Gastrocnemius medialis (tissue), 4 donors: ENCODE data around the gene SHLD1. TPM values are rescaled to one million over a fixed set of nuclear protein-coding genes. Genes with fewer than 3 reads are reported as not detected.

Source experiments
- ATAC-seq, 2 donors: fragments of 150-250 bp; one replicate each; pipeline ENCODE4 v1.9.1; 2016
- DNase-seq, 2 donors: peaks; one replicate each; pipeline ENCODE4 v3.0.0-alpha.2; 2019
- H3K27ac ChIP-seq, 4 donors: fragments of 200-600 bp; sonication (generic); 1 replicate in 1 of 4; 2 replicates in 3 of 4; pipeline ENCODE4 v1.5.1; 2016 to 2018; ENCODE audit warnings: mild to moderate bottlenecking in 2 of 4, moderate library complexity in 1 of 4
- H3K27me3 ChIP-seq, 3 donors: fragments of 200-600 bp; sonication (generic) in 2 of 3; 1 replicate in 1 of 3; 2 replicates in 2 of 3; pipeline versions ENCODE4 v1.5.1 to v1.6.0; 2016 to 2019; ENCODE audit warnings: mild to moderate bottlenecking in 1 of 3, moderate library complexity in 1 of 3
- H3K36me3 ChIP-seq, 2 donors: fragments of 200-600 bp; sonication (generic) in 1 of 2; one replicate each; pipeline ENCODE4 v1.5.1; 2017 to 2018
- H3K4me1 ChIP-seq, 2 donors: fragments of 200-600 bp; sonication (generic) in 1 of 2; one replicate each; pipeline ENCODE4 v1.5.1; 2016 to 2017; ENCODE audit warnings: mild to moderate bottlenecking in 2 of 2
- H3K4me3 ChIP-seq, 4 donors: fragments of 200-600 bp; sonication (generic) in 3 of 4; 1 replicate in 1 of 4; 2 replicates in 3 of 4; pipeline ENCODE4 v1.5.1; 2016 to 2019; ENCODE audit warnings: mild to moderate bottlenecking in 2 of 4
- H3K9me3 ChIP-seq, 3 donors: fragments of 200-600 bp; sonication (generic) in 2 of 3; 1 replicate in 1 of 3; 2 replicates in 2 of 3; pipeline ENCODE4 v1.5.1; 2016 to 2019
- CTCF ChIP-seq, 5 experiments: fragments of 450-650 bp in 3 of 5; fragments of 200-600 bp in 2 of 5; sonication (generic) in 2 of 5; IDR thresholded peaks in 4 of 5; conservative IDR thresholded peaks in 1 of 5; 1 replicate in 4 of 5; 2 replicates in 1 of 5; pipeline ENCODE4 v1.5.1; 2016 to 2019; ENCODE audit warnings: antibody characterized with exemption in 5 of 5, mild to moderate bottlenecking in 3 of 5, moderate library complexity in 3 of 5
- POLR2A ChIP-seq, 2 donors: fragments of 450-650 bp; IDR thresholded peaks; one replicate each; pipeline ENCODE4 v1.6.1; 2017; ENCODE audit warnings: antibody characterized with exemption in 2 of 2, mild to moderate bottlenecking in 2 of 2, moderate library complexity in 2 of 2
- in situ Hi-C, 4 donors: fragments of 200-750 bp; cut with MboI; loops; one replicate each; pipeline versions ENCODE4 v1.15.0 to v1.8.0; 2017; ENCODE audit warnings: low sequenced_read_pairs in 4 of 4
- intact Hi-C: fragments of 100-400 bp; cut with DNase I; formaldehyde crosslinking; loops from one replicate; pipeline ENCODE4 v1.15.1; 2023; ENCODE audit warnings: low total_unique reads
- total RNA-seq, 4 donors: library from RNA; depleted of rRNA; stranded (reverse); fragments of >200 nt; gene quantifications; one replicate each; pipeline versions ENCODE4 v1.1.0 to v1.2.3, GENCODE V29; 2016

The SHLD1 gene
- total RNA-seq, 4 donors from 2014 or later, result 5.4 to 7.1 (median 5.8) TPM

GRCh38 chr20:5895626-5896025 is 145.4 kb downstream of the SHLD1 start:
- DNase-seq (no peak), ATAC-seq (no peak)
- Histone ChIP-seq H3K4me1 (peaks cover 6 to 11% of the 10 kb centered on the region in 2 donors), H3K9me3 (no peaks in the 10 kb centered on the region), H3K27ac (no peak overlapping the region), H3K27me3 (no peaks in the 10 kb centered on the region), H3K4me3 (no peak overlapping the region), H3K36me3 (no peaks in the 10 kb centered on the region)
- in situ Hi-C loops, result no loop called here
- intact Hi-C loops, result no loop called here
- TF ChIP-seq POLR2A (IDR thresholded peaks at IDR 0.05) (no peak), CTCF (IDR thresholded peaks at IDR 0.05 in 4 of 5, conservative IDR thresholded peaks at IDR 0.05 in 1 of 5) (no peak)

- H3K9me3 ChIP-seq, result no peaks in the 10 kb centered on the region
- no peak overlapping the region for H3K27ac ChIP-seq
- in situ Hi-C loops, result no loop called here
- no peak for ATAC-seq
- H3K27me3 ChIP-seq, result no peaks in the 10 kb centered on the region
- H3K36me3 ChIP-seq, result no peaks in the 10 kb centered on the region
- TF ChIP-seq POLR2A (IDR thresholded peaks at IDR 0.05), result no peak
- no peak for TF ChIP-seq CTCF (IDR thresholded peaks at IDR 0.05 in 4 of 5, conservative IDR thresholded peaks at IDR 0.05 in 1 of 5)
- intact Hi-C loops, result no loop called here
- no peak for DNase-seq
- H3K4me3 ChIP-seq, result no peak overlapping the region
- H3K4me1 ChIP-seq, result no peaks in the 10 kb centered on the region
These were observed 149.2 kb downstream of the SHLD1 start for GRCh38 chr20:5899444-5899843.

GRCh38 chr20:5900908-5901307 is 150.7 kb downstream of the SHLD1 start:
- Histone ChIP-seq H3K4me3 (no peak overlapping the region), H3K36me3 (no peaks in the 10 kb centered on the region), H3K4me1 (no peaks in the 10 kb centered on the region), H3K27ac (no peak overlapping the region), H3K27me3 (no peaks in the 10 kb centered on the region), H3K9me3 (no peaks in the 10 kb centered on the region)
- no peak for TF ChIP-seq CTCF (IDR thresholded peaks at IDR 0.05 in 4 of 5, conservative IDR thresholded peaks at IDR 0.05 in 1 of 5)
- no peak for TF ChIP-seq POLR2A (IDR thresholded peaks at IDR 0.05)
- ATAC-seq (no peak), DNase-seq (no peak)
- in situ Hi-C loops (no loop called here), intact Hi-C loops (no loop called here)

- in situ Hi-C loops, result no loop called here
- ATAC-seq, result no peak
- Histone ChIP-seq H3K9me3 (no peaks in the 10 kb centered on the region), H3K4me3 (no peak overlapping the region), H3K27ac (no peak overlapping the region), H3K36me3 (no peaks in the 10 kb centered on the region), H3K4me1 (peaks cover 0 to 3% of the 10 kb centered on the region in 2 donors), H3K27me3 (peaks cover 0 to 22% (median 0%) of the 10 kb centered on the region in 3 donors)
- TF ChIP-seq CTCF (IDR thresholded peaks at IDR 0.05 in 4 of 5, conservative IDR thresholded peaks at IDR 0.05 in 1 of 5), result no peak
- no peak for TF ChIP-seq POLR2A (IDR thresholded peaks at IDR 0.05)
- intact Hi-C loops, result no loop called here
- DNase-seq, result no peak
These were observed 158.8 kb downstream of the SHLD1 start for GRCh38 chr20:5908981-5909380.

- ATAC-seq, result no peak
- no peak for DNase-seq
- intact Hi-C loops, result no loop called here
- peaks cover 0 to 22% (median 0%) of the 10 kb centered on the region in 3 donors for H3K27me3 ChIP-seq
- peaks cover 0 to 3% of the 10 kb centered on the region in 2 donors for H3K4me1 ChIP-seq
- H3K9me3 ChIP-seq, result no peaks in the 10 kb centered on the region
- H3K4me3 ChIP-seq, result no peak overlapping the region
- in situ Hi-C loops, result no loop called here
- TF ChIP-seq POLR2A (IDR thresholded peaks at IDR 0.05) (no peak), CTCF (IDR thresholded peaks at IDR 0.05 in 4 of 5, conservative IDR thresholded peaks at IDR 0.05 in 1 of 5) (no peak)
- no peaks in the 10 kb centered on the region for H3K36me3 ChIP-seq
- no peak overlapping the region for H3K27ac ChIP-seq
These were observed 160.0 kb downstream of the SHLD1 start for GRCh38 chr20:5910186-5910585.
